ENCODE results near the gene CFAP58.

Gene CFAP58

GRCh38 chr10:104334561-104334960 is 19.1 kb upstream of the CFAP58 start:
- DNase-seq (ENCODE audit: low spot score) = no peak

- peak; percentile 31 for DNase-seq (ENCODE audit: low spot score)
Observed at GRCh38 chr10:104334965-104335650, 18.5 kb upstream of the CFAP58 start.

- peak; percentile 33 for DNase-seq (ENCODE audit: low spot score)
Observed at GRCh38 chr10:104336821-104337467, 16.7 kb upstream of the CFAP58 start.

- peak; percentile 51 for DNase-seq (ENCODE audit: low spot score)
Observed at GRCh38 chr10:104337521-104337984, 16.1 kb upstream of the CFAP58 start.

GRCh38 chr10:104337985-104338735 is 15.5 kb upstream of the CFAP58 start, which contains the start of gene ITPRIP:
ITPRIP (minus strand) TSS chr10:104338465; CDS start chr10:104316051, 22,414 bp downstream.
- DNase-seq (ENCODE audit: low spot score) = peak; percentile 88

GRCh38 chr10:104339469-104340110 is 14.0 kb upstream of the CFAP58 start:
- DNase-seq (ENCODE audit: low spot score) = peak; percentile 83

- DNase-seq (ENCODE audit: low spot score) = no peak
Observed at GRCh38 chr10:104340111-104340526, 13.5 kb upstream of the CFAP58 start.

- DNase-seq (ENCODE audit: low spot score) = no peak
Observed at GRCh38 chr10:104340641-104341040, 13.0 kb upstream of the CFAP58 start.

GRCh38 chr10:104342941-104343411 is 10.7 kb upstream of the CFAP58 start:
- no peak for DNase-seq (ENCODE audit: low spot score)

GRCh38 chr10:104344219-104344618 is 9.4 kb upstream of the CFAP58 start:
- DNase-seq (ENCODE audit: low spot score) = no peak

- no peak for DNase-seq (ENCODE audit: low spot score)
Observed at GRCh38 chr10:104345515-104345914, 8.1 kb upstream of the CFAP58 start.

GRCh38 chr10:104345941-104346340 is 7.7 kb upstream of the CFAP58 start:
- DNase-seq (ENCODE audit: low spot score) = no peak

GRCh38 chr10:104347295-104348045 is 6.2 kb upstream of the CFAP58 start:
- no peak for DNase-seq (ENCODE audit: low spot score)

- peak; percentile 52 for DNase-seq (ENCODE audit: low spot score)
Observed at GRCh38 chr10:104348601-104349000, 5.0 kb upstream of the CFAP58 start.

GRCh38 chr10:104349623-104350126 is 4.0 kb upstream of the CFAP58 start:
- DNase-seq (ENCODE audit: low spot score) = peak; percentile 82

GRCh38 chr10:104350127-104350635 is 3.5 kb upstream of the CFAP58 start:
- peak; percentile 68 for DNase-seq (ENCODE audit: low spot score)

GRCh38 chr10:104351061-104351702 is 2.5 kb upstream of the CFAP58 start:
- peak; percentile 69 for DNase-seq (ENCODE audit: low spot score)

GRCh38 chr10:104351919-104352318 is 1.7 kb upstream of the CFAP58 start:
- no peak for DNase-seq (ENCODE audit: low spot score)

GRCh38 chr10:104359811-104360210 is 6.2 kb downstream of the CFAP58 start:
- DNase-seq (ENCODE audit: low spot score) = no peak

- DNase-seq (ENCODE audit: low spot score) = no peak
Observed at GRCh38 chr10:104367904-104368303, 14.3 kb downstream of the CFAP58 start.

All from kidney tubule cell (primary cell).